K562 (cell line): ENCODE data around the gene CORO1A.

Experiments
- HNRNPH1 ChIP-seq: fragments of 200-400 bp; formaldehyde crosslinking; optimal IDR thresholded peaks from 2 replicates; pipeline ENCODE3; 2017; ENCODE audit warnings: low read depth, mild to moderate bottlenecking, low read length, moderate library complexity
- RFX1 ChIP-seq: fragments of 450-650 bp; IDR thresholded peaks from 2 replicates; pipeline ENCODE4 v1.6.1; 2016; ENCODE audit warnings: mild to moderate bottlenecking, moderate library complexity
- TF ChIP-seq, protein P1 (sequence below), 3 experiments: IDR thresholded peaks in 2 of 3; conservative IDR thresholded peaks in 1 of 3; 2 replicates each; pipeline ENCODE4 v1.5.1; 2011 to 2012; ENCODE audit warnings: low read length in 3 of 3, mild to moderate bottlenecking in 3 of 3, control low read depth in 2 of 3, improper control_type of control experiment in 1 of 3, inconsistent platforms in 1 of 3, low read depth in 1 of 3, mixed read lengths in 1 of 3, moderate library complexity in 1 of 3; ENCODE audit not compliant: insufficient read depth in 2 of 3

GRCh38 chr16:30180741-30181140 is 2.7 kb upstream of the CORO1A start:
- TF ChIP-seq RFX1 (no peak), HNRNPH1 (no peak)
- TF ChIP-seq, protein P1, sequence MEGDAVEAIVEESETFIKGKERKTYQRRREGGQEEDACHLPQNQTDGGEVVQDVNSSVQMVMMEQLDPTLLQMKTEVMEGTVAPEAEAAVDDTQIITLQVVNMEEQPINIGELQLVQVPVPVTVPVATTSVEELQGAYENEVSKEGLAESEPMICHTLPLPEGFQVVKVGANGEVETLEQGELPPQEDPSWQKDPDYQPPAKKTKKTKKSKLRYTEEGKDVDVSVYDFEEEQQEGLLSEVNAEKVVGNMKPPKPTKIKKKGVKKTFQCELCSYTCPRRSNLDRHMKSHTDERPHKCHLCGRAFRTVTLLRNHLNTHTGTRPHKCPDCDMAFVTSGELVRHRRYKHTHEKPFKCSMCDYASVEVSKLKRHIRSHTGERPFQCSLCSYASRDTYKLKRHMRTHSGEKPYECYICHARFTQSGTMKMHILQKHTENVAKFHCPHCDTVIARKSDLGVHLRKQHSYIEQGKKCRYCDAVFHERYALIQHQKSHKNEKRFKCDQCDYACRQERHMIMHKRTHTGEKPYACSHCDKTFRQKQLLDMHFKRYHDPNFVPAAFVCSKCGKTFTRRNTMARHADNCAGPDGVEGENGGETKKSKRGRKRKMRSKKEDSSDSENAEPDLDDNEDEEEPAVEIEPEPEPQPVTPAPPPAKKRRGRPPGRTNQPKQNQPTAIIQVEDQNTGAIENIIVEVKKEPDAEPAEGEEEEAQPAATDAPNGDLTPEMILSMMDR (IDR thresholded peaks at IDR 0.05 in 2 of 3, conservative IDR thresholded peaks at IDR 0.05 in 1 of 3; ENCODE audit: insufficient read depth in 2 of 3, low read depth in 1 of 3, low read length in 3 of 3), result no peak
